A549 (cell line): Measurements from ENCODE around the gene SCGB1A1. TPM values are rescaled to one million over a fixed set of nuclear protein-coding genes. Genes with fewer than 3 reads are reported as not detected.

ENCODE experiments used
- ATAC-seq, 2 experiments: fragments of 200-7000 bp in 1 of 2; fragments of >200 bp in 1 of 2; cut with Nextera tagmentation in 1 of 2; cut with Tn5 transposase in 1 of 2; 3 replicates each; pipeline versions ENCODE4 v1.8.0 to v1.9.1; 2018 to 2020; ENCODE audit warnings: mild to moderate bottlenecking in 1 of 2, moderate library complexity in 1 of 2
- CTCF ChIA-PET: fragments of 300-600 bp; sonication (Branson Sonifier 250); formaldehyde crosslinking; extraction: SDS; loops from one replicate; lab custom pipeline; 2021; ENCODE audit warnings: antibody characterized with exemption, inconsistent platforms; lab: Yijun Ruan, JAX
- POLR2A ChIA-PET: fragments of 350-600 bp; formaldehyde crosslinking; extraction: SDS; loops from one replicate; lab custom pipeline; 2021; ENCODE audit warnings: antibody characterized with exemption, inconsistent platforms; lab: Yijun Ruan, JAX
- DNase-seq, 2 experiments: peaks; one replicate each; pipeline versions ENCODE4 v3.0.0 to v3.0.0-alpha.2; 2011 to 2016; ENCODE audit warnings: low read depth in 1 of 2, low spot score in 1 of 2
- FAIRE-seq: peaks from 2 replicates; lab custom pipeline; 2011; peaks lifted over from hg19 to GRCh38; lab: Jason Lieb, UNC
- H3K27ac ChIP-seq, 2 experiments: fragments of >200 bp; sonication (Bioruptor Twin); formaldehyde crosslinking; 3 replicates each; pipeline ENCODE4 v1.5.1; 2016 to 2017
- H3K4me1 ChIP-seq: fragments of >200 bp; sonication (Bioruptor Twin); formaldehyde crosslinking; 3 replicates; pipeline ENCODE4 v1.6.1; 2016
- H3K4me2 ChIP-seq: fragments of >200 bp; sonication (Bioruptor Twin); formaldehyde crosslinking; 3 replicates; pipeline ENCODE4 v1.6.1; 2016
- H3K4me3 ChIP-seq: fragments of >200 bp; sonication (Bioruptor Twin); formaldehyde crosslinking; 3 replicates; pipeline ENCODE4 v1.5.1; 2016
- H3K9me3 ChIP-seq: fragments of >200 bp; sonication (Bioruptor Twin); formaldehyde crosslinking; 3 replicates; pipeline ENCODE4 v1.6.1; 2016
- BCL3 ChIP-seq: fragments of >200 bp; sonication (Bioruptor Twin); formaldehyde crosslinking; IDR thresholded peaks from 3 replicates; pipeline ENCODE4 v1.6.1; 2016
- BHLHE40 ChIP-seq: IDR thresholded peaks from 2 replicates; pipeline ENCODE4 v1.6.1; 2012; ENCODE audit warnings: low read depth, low read length, inconsistent platforms
- CBX2 ChIP-seq: fragments of 200-600 bp; sonication (generic); IDR thresholded peaks from 2 replicates; pipeline ENCODE4 v1.6.1; 2016; ENCODE audit warnings: low read depth, mild to moderate bottlenecking, borderline replicate concordance
- CBX8 ChIP-seq: fragments of 200-600 bp; sonication (generic); IDR thresholded peaks from 2 replicates; pipeline ENCODE4 v1.6.1; 2016
- CEBPB ChIP-seq, 2 experiments: fragments of >200 bp in 1 of 2; sonication (Bioruptor Twin) in 1 of 2; formaldehyde crosslinking in 1 of 2; IDR thresholded peaks; 2 replicates each; pipeline ENCODE4 v1.6.1; 2012 to 2016
- EHMT2 ChIP-seq: fragments of 200-600 bp; sonication (generic); IDR thresholded peaks from 2 replicates; pipeline ENCODE4 v1.6.1; 2016; ENCODE audit warnings: antibody characterized with exemption, low read depth, mild to moderate bottlenecking, moderate library complexity
- FOSB ChIP-seq: fragments of 250-450 bp; sonication (Bioruptor Pico); IDR thresholded peaks from 2 replicates; pipeline ENCODE4 v1.5.0; 2020; ENCODE audit warnings: mild to moderate bottlenecking, moderate library complexity
- FOSL2 ChIP-seq, 2 experiments: fragments of 450-650 bp in 1 of 2; fragments of >200 bp in 1 of 2; sonication (Bioruptor Twin) in 1 of 2; formaldehyde crosslinking; IDR thresholded peaks; 2 replicates each; pipeline versions ENCODE4 v1.5.0 to v1.6.1; 2016 to 2020; ENCODE audit warnings: mild to moderate bottlenecking in 1 of 2, moderate library complexity in 1 of 2
- GATA3 ChIP-seq: IDR thresholded peaks from 2 replicates; pipeline ENCODE4 v1.6.1; 2012; ENCODE audit warnings: borderline replicate concordance
- HOXA7 ChIP-seq: fragments of 250-450 bp; sonication (Bioruptor Pico); IDR thresholded peaks from 2 replicates; pipeline ENCODE4 v1.5.0; 2020; ENCODE audit warnings: mild to moderate bottlenecking, moderate library complexity
- HOXB13 ChIP-seq: fragments of 250-450 bp; sonication (Bioruptor Pico); IDR thresholded peaks from 2 replicates; pipeline ENCODE4 v1.5.0; 2020; ENCODE audit warnings: low read depth, mild to moderate bottlenecking, moderate library complexity
- HOXB5 ChIP-seq: fragments of 250-450 bp; sonication (Bioruptor Pico); IDR thresholded peaks from 2 replicates; pipeline ENCODE4 v1.5.0; 2020; ENCODE audit warnings: mild to moderate bottlenecking, moderate library complexity
- JUN ChIP-seq, 2 experiments: fragments of >200 bp; sonication (Bioruptor Twin); formaldehyde crosslinking; IDR thresholded peaks; 2 replicates in 1 of 2; 3 replicates in 1 of 2; pipeline ENCODE4 v1.6.1; 2016 to 2017
- JUNB ChIP-seq: fragments of >200 bp; sonication (Bioruptor Twin); formaldehyde crosslinking; IDR thresholded peaks from 2 replicates; pipeline ENCODE4 v1.6.1; 2016
- MAX ChIP-seq: IDR thresholded peaks from 2 replicates; pipeline ENCODE4 v1.6.1; 2012
- MAZ ChIP-seq: fragments of 150-350 bp; IDR thresholded peaks from 2 replicates; pipeline ENCODE4 v1.6.1; 2014; ENCODE audit warnings: antibody characterized with exemption, low read depth, low read length, borderline replicate concordance
- MYC ChIP-seq: IDR thresholded peaks from 2 replicates; pipeline ENCODE4 v1.6.1; 2012; ENCODE audit warnings: mild to moderate bottlenecking, inconsistent platforms, low read length, improper control_type of control experiment, borderline replicate concordance
- PHF8 ChIP-seq: fragments of 200-600 bp; sonication (generic); IDR thresholded peaks from 2 replicates; pipeline ENCODE4 v1.6.1; 2016; ENCODE audit warnings: low read depth, mild to moderate bottlenecking, antibody characterized with exemption, moderate library complexity, borderline replicate concordance
- REST ChIP-seq: fragments of 200-600 bp; sonication (generic); IDR thresholded peaks from 2 replicates; pipeline ENCODE4 v1.6.1; 2016; ENCODE audit warnings: antibody characterized with exemption, mild to moderate bottlenecking, moderate library complexity
- RNF2 ChIP-seq: fragments of 200-600 bp; sonication (generic); IDR thresholded peaks from 2 replicates; pipeline ENCODE4 v1.6.1; 2016; ENCODE audit warnings: low read depth, mild to moderate bottlenecking, antibody characterized with exemption, moderate library complexity, borderline replicate concordance
- SMC3 ChIP-seq: fragments of >200 bp; sonication (Bioruptor Twin); formaldehyde crosslinking; IDR thresholded peaks from 3 replicates; pipeline ENCODE4 v1.6.1; 2018; ENCODE audit warnings: inconsistent platforms
- SREBF2 ChIP-seq: fragments of 450-650 bp; IDR thresholded peaks from 2 replicates; pipeline ENCODE4 v1.6.1; 2014; ENCODE audit warnings: mild to moderate bottlenecking, moderate library complexity
- TFCP2L1 ChIP-seq: fragments of 250-450 bp; sonication (Bioruptor Pico); IDR thresholded peaks from 2 replicates; pipeline ENCODE4 v1.5.0; 2021; ENCODE audit warnings: mild to moderate bottlenecking
- ZNF302 ChIP-seq: fragments of 250-450 bp; sonication (Bioruptor Pico); IDR thresholded peaks from 2 replicates; pipeline ENCODE4 v1.9.0; 2021; ENCODE audit warnings: inconsistent platforms, mild to moderate bottlenecking, moderate library complexity
- WGBS: methylation state at CpG from one replicate; pipeline ENCODE4 v1.1.6; 2017; ENCODE audit errors: missing lambda C conversion rate; 5-methylcytosine and 5-hydroxymethylcytosine counted together
- polyA plus RNA-seq, 4 experiments: library from polyadenylated mRNA; depleted of rRNA in 3 of 4; stranded (reverse); fragments of >200 nt; fragmentation: RNase III in 1 of 4; extraction: RNeasy Plus Mini Kit Qiagen cat#74134 plus additional on column Dnase treatment in 1 of 4; gene quantifications; 2 replicates in 3 of 4; 3 replicates in 1 of 4; pipeline ENCODE4 v1.2.3, GENCODE V29; 2011 to 2017

The SCGB1A1 gene
- polyA plus RNA-seq, 2 of the 4 experiments (the other 2 are of a cell fraction), result 0.47 TPM; not detected in 1

DNA sequence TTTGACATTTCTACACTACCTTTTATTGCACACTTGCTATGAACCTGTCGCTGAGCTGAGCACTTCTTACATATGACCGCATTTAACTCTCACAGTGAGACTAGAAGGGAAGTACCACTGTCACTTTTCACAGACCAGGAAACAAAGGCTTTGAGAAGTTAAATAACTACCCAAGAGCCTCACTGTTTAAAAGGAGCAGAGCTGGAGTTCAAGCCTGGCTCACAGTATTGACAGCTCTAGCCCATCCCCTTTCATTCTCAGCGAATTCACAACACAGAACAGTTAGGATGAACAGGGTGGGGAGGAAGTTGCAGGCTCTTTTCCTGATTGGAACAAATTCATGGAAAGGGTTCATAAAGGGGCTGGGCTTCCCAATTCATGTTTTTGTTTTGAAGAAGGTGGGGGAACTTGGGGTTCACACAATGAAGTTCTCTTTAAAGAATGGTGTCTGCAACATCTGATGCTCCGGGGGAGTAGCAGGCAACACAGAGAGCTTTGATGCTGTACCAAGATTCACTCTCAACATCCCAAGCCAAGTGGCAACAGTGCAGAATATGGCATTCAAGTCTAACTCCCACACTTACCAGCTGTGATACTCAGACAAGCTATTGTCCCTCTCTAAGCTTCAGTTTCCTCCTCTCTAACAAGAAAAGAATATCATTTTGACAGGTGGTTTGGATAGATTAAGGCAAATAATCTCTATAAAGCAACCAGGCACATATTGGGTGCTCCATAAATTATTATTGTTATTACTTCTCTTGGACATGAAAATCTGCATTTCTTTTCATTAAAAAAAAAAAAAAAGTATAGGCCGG, 17.2 kb downstream of the SCGB1A1 start:
- POLR2A ChIA-PET, result no interaction called here
- FAIRE-seq, result no peak

DNA sequence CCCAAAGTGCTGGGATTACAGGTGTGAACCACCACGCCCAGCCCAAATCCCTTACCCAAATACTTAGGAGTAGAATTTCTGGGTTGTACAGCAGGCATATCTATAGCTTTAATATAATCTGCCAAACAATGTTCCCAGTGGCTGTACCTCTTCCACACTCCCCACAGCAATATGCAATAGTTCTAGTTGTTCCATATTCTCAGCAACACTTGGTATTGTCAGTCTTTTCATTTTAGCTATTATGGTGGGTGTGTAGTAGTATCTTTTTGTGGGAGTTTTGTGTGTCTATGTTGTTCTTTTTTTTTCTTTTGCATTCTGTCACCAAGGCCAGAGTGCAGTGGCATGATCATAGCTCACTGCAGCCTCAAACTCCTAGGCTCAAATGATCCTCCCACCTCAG, 18.8 kb downstream of the SCGB1A1 start:
- TF ChIP-seq RNF2 (no peak), REST (no peak), HOXB5 (CRISPR knock-in tag) (no peak), FOSL2 (IDR thresholded peaks at IDR 0.05) (no peak), FOSL2 (CRISPR knock-in tag; IDR thresholded peaks at IDR 0.05) (no peak), JUN (IDR thresholded peaks at IDR 0.05) (no peak), TFCP2L1 (CRISPR knock-in tag) (no peak), HOXB13 (CRISPR knock-in tag) (no peak), SMC3 (no peak), JUNB (no peak), MYC (no peak), SREBF2 (no peak), ZNF302 (no peak), CBX2 (no peak), CEBPB (IDR thresholded peaks at IDR 0.05) (no peak), MAZ (no peak), CBX8 (no peak), BCL3 (no peak), PHF8 (no peak), FOSB (CRISPR knock-in tag) (no peak)
- Histone ChIP-seq H3K27ac (no peak overlapping the region), H3K4me3 (no peak overlapping the region), H3K4me2 (no peak overlapping the region), H3K4me1 (peaks cover 17% of the 10 kb centered on the region), H3K9me3 (no peaks in the 10 kb centered on the region)
- ChIA-PET POLR2A (no interaction called here), CTCF (interaction anchor here (0.7 to 3.0 kb wide), 5 partner anchors 13 to 105 kb away, joined by 4 to 25 read pairs (median 14); no protein-coding TSS in a partner anchor)
- DNase-seq (no peak), ATAC-seq (no peak), FAIRE-seq (no peak)
- 67% methylated on average over 1 of the region's 1 CpG for WGBS

More for the DNA sequence above, 17.2 kb downstream of the SCGB1A1 start:
- ATAC-seq, result no peak
- H3K4me1 ChIP-seq, result peaks cover 33% of the 10 kb centered on the region
- 80% methylated on average over 5 of the region's 5 CpGs for WGBS
- no peak overlapping the region for H3K27ac ChIP-seq
- no peak for TF ChIP-seq HOXA7 (CRISPR knock-in tag)
- no peak for TF ChIP-seq REST
- TF ChIP-seq JUNB, result no peak
- TF ChIP-seq EHMT2, result no peak
- no peak for TF ChIP-seq BHLHE40
- TF ChIP-seq HOXB5 (CRISPR knock-in tag), result no peak
- TF ChIP-seq GATA3, result no peak
- TF ChIP-seq MAX, result no peak
- TF ChIP-seq, all 56 proteins: peak for 0
- H3K9me3 ChIP-seq, result no peaks in the 10 kb centered on the region
- CTCF ChIA-PET, result interaction anchor here (0.8 to 3.0 kb wide), 11 partner anchors 9 to 427 kb away, joined by 3 to 25 read pairs (median 4); partner anchors contain the start of gene SCGB1A1
- H3K4me3 ChIP-seq, result no peak overlapping the region
- H3K4me2 ChIP-seq, result no peak overlapping the region
- no peak for DNase-seq
